HG02763 (cell line): ENCODE results near the gene ASIC4.

ENCODE experiments used
- ATAC-seq: cut with Tn5 transposase; IDR thresholded peaks from one replicate; pipeline ENCODE4 v1.9.1; 2021; ENCODE audit warnings: mild to moderate bottlenecking, moderate library complexity; ENCODE audit not compliant: unreplicated experiment

ASIC4 gene

GRCh38 chr2:219566640-219567039 is 52.4 kb downstream of the ASIC4 start:
- ATAC-seq = no peak

GRCh38 chr2:219567131-219567530 is 52.8 kb downstream of the ASIC4 start:
- ATAC-seq = no peak

- no peak for ATAC-seq
Observed at GRCh38 chr2:219567791-219568361, 53.6 kb downstream of the ASIC4 start.

- ATAC-seq = no peak
Observed at GRCh38 chr2:219569041-219569440, 54.8 kb downstream of the ASIC4 start.

- no peak for ATAC-seq
Observed at GRCh38 chr2:219569635-219570034, 55.4 kb downstream of the ASIC4 start.

DNA sequence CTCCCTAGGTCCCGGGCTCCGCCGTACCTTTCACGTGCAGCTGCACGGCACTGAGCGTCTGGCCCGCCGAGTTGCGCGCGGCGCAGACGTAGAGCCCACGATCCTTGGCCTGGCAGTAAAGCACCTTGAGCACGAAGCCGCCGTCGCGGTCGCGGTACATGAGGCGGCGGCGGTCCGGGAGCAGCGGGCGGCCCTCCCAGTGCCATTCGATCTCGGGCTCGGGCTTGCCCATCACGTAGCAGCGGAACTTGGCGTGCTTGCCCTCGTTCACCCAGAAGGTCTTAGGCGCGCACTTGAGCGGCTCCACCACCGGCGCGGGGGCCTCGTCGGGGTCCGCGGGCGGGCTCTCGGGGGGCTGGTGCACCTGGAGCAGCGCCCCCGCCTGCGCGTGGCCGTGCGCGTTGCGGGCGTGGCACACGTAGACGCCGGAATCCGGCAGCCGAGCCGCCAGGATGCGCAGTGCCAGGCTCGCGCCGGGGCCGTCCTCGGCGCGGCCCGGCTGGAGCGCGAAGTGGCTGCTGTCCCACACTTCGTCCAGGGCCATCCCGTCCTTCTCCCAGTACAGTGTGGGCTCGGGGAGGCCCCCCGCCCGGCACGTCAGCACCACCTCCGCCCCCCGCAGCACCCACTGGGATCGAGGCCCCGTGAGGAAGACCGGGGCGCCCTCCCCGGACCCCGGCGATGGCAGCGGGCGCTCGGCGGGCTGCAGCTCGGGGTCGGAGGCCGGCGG is 56.1 kb downstream of the ASIC4 start:
- no peak for ATAC-seq

- ATAC-seq = no peak
Observed at GRCh38 chr2:219570924-219571310, 56.6 kb downstream of the ASIC4 start.

DNA sequence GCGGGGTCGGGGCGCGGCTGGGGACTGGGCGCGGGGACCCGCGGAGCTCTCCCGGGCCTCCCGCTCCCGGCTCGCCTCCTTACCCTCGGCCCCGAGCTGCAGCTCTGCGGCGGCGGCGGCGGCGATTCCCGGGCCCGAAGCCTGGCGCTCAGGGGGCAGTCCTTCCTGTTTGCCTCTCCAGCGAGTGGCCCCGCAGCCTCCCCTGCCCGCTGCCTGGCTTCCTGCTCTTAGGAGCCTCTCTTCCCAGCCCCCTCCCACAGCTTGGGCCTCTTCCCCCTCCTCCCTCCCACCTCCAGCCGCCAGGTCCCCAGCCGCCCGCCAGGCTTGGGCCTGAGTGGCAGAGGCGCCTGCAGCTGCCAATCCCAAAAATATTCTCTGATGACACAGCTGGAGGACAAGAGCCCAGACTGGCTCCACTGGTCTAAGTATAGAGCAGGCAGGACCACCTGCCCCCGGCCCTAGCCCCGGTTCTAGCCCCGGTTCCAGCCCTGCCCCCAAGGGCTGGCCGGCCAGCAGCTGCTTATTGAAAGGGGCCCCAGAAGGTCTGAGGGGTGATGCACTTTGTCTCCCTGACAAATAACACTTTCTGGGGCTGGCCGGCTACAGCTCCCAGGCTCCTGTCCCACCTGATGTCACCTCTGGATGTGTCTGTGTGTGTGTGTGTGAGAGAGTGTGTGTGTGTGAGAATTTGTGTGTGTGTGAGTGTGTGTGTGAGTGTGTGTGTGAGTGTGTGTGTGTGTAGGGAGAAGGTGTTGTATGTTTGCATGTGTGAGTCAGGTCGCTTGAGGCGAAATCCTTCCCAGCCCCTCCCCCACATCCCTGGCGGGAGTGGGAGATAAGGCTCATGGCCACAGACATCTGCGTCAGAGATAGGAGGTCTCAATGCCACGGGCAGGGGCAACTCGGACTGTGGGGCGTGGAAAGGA is 57.3 kb downstream of the ASIC4 start, which contains the start of gene OBSL1:
OBSL1 (minus strand) TSS at position 229 of the 926 bp plus-strand sequence. CDS start 307 bp downstream, outside the sequence.
- no peak for ATAC-seq

DNA sequence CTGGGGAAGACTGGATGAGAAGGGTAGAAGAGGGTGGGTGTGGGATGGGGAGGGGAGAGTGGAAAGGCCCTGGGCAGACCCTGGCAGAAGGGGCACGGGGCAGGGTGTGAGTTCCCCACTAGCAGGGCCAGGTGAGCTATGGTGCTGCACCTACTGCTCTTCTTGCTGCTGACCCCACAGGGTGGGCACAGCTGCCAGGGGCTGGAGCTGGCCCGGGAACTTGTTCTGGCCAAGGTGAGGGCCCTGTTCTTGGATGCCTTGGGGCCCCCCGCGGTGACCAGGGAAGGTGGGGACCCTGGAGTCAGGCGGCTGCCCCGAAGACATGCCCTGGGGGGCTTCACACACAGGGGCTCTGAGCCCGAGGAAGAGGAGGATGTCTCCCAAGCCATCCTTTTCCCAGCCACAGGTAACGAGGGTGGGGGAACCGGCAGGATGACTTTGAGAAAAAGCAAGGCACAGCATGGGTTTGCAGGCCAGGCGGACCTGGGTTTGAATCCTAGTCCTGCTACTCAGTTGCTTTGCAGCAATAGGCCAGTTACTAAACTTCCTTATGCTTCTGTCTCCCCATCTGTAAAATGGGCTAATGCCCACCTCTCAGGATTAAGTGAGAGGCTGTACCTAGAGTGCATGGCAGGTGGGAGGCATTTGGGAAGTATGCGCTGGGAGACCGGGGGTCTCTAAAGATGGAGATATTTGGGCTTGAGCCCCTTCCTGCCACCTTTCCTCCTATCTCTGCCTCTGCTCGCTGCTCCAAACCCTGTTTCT is 58.1 kb downstream of the ASIC4 start, which contains the start of gene INHA:
INHA (plus strand) TSS at position 74 of the 765 bp plus-strand sequence; CDS start at position 139, 65 bp downstream.
- no peak for ATAC-seq

GRCh38 chr2:219573166-219573565 is 58.9 kb downstream of the ASIC4 start:
- no peak for ATAC-seq

GRCh38 chr2:219574484-219575311 is 60.4 kb downstream of the ASIC4 start:
- ATAC-seq = no peak

DNA sequence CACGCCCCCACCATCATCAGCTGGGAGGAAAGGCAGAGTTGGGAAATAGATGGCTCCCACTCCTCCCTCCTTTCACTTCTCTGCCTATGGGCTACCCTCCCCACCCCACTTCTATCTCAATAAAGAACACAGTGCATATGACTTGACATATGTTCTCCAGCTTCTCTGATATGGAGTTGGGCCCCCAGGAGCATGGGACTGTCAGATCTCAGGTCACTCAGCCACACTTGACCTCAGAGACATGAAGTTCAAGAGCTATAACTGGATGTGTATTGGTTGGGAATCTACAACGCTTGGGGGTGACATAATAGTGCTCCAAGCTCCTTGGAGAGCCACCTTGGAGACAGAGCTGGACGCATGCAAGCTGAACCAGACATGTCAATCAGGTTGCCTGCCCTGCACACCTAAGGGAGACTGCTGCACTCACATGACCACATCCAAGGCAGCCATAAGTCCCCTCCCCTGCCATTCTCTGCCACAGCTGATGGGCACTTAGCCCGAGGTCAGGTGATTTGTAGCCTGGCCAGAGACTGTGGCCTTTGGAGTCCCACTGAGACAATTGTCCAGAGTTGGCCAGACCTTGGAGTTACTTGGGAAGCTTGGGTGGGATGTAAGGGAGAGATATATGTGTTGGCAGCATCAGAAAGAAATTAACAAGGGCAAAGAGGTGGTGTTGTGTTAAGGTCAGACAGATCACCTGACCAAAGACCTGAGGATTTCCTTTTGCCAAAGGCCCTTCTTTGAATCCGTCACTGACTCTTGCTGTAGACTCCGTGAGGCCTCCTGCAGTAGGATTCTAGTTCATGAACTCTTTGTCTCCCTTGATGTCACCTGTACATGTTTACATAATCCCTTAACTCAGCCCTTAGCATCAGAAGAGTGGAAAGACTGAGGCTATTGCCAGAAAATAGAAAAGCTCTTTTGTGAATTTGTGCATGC is 61.6 kb downstream of the ASIC4 start:
- no peak for ATAC-seq

DNA sequence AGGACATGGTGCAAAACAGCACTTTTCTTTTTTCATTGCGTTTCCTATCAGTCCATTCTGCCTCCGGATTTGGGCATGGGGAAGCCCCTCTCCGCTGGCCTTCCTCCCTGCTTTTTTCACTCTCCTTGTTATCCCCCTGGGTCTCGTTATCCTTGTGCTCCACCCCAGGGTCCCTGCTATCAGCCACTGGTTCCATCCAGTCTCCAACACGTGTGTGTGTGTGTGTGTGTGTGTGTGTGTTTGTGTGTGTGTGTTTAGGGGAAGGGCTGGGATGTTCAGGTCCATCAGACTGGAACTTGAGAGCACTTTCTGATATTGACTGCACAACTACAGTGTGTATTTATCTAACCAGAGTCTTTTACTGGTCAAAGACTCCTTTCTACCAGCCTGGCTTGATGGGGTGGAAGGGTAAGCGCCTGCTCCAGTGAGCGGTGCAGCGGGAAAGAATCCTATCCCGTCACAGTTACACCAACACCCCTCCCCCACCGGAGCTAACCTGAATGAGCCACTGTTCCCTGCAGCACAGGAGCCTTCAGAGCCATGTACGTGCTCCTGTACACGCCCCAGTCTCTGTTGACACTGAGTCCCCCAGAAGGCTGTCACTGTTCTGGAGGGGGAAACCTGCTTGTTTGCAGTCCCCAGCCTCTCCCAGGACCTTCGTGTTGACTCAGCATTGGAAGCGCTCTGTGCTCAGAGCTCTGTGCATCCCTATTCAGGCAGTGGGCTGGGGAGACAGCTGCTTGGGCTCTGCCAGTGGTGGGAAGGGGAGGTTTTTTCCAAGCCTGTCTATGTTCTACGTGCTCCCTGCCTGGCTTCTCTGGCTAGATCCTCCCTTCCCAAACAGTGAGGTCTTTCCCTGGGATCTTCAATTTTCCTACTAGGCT is 62.5 kb downstream of the ASIC4 start:
- no peak for ATAC-seq

DNA sequence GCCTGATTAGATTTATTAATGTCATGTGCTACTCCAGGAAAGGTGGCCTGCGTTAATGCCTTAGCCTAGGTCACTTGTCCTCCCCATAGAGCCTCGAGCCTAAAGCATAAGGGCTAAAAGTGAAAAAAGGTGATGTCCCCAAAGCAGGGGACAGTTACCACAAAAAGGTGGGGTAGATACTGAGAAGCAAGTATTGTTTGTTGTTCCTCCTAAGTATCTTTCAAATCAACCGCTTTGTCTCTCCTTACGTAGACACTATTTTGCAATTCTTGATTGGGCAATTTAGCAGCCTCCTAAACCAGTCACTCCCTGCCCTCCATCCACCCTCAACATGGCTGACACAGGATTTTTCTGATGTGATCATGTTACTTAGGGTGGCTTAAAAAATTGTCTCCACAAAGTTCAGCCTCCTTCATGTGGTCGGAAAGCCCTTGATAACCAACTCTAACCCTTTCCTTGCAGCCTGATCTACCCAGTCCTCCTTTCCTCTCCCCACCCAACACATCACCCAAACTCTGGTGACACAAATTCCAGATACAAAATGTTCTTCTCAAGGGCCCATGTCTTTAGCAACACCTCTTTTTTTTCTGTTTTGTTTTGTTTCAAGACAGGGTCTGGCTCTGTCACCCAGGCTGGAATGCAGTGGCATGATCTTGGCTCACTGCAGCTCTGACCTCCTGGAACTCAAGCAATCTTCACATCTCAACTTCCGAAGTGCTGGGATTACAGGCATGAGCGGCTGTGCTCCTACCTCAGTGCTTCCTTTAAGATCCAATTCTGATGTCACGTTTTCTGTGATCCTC is 64.7 kb downstream of the ASIC4 start:
- ATAC-seq = no peak

DNA sequence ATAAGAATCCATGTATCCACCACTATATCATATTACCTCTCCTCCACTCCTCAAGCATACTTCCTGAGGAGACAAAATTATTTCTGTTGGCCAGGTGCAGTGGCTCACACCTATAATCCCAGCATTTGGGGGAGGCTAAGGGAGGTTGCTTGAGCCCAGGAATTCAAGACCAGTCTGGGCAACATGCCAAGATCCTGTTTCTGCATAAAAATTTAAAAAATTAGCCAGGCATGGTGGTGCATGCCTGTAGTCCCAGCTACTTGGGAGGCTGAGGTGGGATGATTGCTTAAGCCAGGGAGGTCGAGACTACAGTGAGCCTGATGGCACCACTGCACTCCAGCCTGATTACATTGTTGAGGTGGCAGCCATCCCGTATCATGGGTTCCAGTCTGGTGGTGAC is 67.1 kb downstream of the ASIC4 start:
- no peak for ATAC-seq
